NCI-H446 treated with DMSO at 0.1 percent for 48 hours (cell line): ENCODE measurements around the gene HEMK1.

Experiments used
- DNase-seq: peaks from one replicate; lab custom pipeline; 2025; lab: John Stamatoyannopoulos, UW

Gene HEMK1

DNA sequence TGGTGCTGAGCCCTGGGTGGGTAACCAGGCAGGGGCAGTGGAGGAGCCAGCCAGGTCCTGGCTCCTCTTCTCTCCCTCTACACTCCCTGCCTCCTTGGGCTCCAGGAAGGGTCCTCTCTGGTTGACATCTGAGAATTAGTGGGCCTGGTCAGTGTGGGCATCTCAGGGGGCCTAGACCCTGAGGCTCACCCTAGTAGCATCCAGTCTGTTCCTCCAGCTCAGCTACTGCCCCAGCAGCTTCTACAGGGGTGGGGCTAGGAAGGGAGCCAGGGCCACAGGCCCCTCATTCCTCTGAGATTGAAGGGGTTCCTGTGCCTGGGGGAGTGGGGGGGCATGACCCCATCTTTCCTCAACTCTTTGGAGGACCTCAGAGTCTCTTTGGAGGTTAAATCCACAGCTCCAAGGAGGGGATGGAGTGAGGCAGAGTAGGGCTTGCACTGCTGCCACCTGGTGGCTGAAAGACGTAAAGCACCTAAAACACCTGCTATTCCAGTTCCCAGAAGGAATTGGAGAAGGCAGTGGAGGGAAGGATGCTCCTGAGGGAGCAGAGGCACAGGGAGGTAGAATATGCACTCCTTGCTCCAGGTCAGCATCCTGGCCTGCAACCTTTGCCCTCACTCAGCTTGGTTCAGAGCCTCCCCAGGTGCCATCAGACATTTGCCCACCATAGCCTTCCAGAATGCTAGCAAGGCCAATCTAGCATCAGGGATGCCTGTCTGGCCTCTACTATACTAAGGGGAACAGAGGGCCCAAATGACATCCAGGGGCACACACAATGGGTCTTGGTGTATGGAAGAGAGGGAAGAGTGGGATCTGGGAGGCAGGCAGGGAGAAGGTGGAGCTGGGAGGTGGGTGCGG, 26.9 kb upstream of the HEMK1 start:
- peak; percentile 11 for DNase-seq

DNA sequence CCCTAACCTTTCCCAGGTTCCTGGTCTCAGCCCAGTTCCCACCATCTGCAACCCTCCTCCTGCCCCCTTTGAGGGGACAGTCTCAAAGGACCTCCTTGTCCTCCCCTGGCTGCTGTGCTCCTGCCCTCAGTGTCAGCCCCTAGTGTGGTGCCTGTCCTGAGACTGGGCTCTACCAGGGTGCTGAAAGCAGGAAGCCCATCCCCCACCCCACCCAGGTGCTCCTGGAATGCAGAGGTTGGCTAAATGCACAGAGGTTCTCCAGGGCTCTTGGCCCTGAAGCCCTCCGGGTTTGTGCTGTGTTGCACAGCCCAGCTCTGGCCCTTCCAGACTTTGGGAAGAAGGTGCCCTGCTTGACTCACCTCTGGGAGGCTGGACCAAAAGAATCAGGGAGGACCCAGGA, 23.5 kb upstream of the HEMK1 start:
- no peak for DNase-seq

DNA sequence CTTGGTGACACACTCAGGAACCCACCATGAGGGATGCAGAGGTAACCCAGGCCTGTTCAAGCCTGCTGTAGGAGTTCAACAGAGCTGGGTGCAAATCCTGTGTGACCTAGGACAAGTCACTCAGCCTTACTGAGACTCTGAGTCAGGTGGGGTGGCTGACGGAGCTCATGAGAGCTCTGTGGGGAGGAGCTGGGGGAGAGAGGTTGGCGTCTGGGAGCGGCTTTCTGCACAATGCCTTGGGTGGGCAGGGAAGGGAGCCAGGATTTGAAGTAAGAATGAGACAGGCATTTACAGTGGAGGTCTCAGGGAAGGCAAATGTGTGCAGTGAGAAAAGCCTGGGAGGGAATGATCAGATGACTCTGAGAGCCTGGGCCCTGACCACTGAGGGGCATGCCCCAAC, 20.1 kb upstream of the HEMK1 start:
- DNase-seq = no peak

DNA sequence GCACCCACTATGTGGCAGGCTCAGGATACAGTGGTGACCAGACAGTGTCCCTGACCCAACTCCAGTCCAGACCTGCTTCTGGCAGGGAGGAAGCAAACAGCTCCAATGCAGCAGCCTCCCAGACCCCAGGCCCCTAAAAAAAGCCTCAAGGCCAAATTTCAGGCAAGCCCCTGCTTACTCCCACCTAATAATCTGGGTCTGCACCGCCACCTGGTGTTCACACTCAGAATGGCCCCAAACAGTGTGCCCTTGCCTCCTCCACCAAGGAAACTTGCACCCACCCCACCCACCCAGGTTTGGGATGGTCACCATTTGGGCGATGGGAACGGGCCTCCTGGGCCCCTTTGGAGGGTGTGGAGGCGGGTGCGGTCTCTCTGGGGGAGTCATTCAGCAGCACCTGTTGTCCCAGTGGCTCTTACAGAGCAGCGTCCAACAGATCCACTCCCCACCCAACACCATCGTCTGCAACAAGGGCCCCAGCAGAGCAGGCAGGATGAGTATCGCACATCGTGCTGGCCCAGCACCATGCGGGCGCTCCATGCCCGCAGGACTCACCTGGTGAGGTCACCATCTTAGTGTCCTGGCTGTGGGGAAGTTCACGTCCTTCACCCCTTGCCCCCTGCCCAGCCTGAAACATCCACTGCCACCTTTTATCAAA, 19.1 kb upstream of the HEMK1 start:
- DNase-seq = no peak

DNA sequence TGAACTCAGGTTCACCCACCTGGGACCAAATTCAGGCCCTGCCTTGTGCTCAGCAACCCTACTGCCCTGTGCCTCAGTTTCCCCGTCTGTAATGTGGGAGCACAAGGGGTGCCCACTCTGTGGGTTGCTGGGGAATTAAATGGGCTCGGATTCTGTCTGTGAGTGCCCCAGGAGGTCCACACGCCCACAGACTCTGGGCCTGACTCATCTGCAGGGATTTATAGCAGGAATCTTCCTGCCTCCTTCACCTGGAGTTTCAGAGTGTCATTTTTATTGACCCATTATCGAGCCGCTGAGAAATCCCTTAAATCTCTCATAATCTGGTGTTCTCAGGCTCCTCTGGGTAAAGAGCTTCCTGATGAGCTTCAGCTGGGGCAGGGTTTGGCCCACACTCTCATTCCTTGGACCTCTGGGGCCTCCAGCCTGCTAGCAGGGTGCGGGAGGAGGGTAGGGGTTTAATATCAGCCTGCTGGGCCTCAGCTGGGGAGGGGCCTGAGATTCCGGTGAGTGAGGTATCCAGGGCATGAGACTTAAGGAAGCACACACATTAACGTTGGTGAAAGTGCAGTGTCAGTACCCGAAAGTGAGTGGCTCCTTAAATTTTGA, 18.2 kb upstream of the HEMK1 start:
- no peak for DNase-seq

DNA sequence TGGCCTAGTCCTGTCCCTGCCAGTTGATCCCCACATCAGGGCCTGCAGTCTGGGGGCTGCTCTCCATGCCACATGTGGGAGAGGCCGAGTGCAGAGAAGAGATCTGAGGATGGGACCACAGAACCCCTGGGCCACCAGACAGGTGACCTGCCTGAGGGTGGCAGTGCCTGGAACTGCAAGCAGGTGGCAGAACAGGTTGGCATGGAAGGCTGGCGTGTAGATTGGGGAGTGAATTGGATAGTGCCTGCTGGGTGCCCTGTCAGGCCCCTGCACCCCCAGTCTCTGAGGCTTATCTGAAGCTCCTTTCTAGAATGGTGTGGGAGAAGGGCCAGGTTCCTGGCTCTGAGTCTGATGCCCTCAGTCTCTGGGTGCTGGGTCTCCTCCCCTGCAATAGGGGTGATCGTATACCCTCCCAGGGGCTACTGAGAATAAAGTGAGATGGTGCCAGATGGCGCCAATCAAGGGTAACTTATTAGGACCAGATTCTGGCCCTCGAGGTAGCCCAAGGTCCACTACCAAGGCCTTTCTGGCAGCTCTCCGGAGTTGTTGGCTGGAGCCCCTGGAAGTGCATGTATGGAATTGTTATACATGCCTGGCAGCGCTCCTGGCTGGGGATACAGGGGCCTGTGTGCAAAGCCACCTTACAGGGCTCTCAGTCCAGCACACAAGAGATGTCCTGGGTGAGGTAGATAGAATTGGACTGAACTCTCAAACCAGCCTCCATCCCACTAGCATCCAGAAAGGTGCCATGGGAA, 17.5 kb upstream of the HEMK1 start:
- DNase-seq = no peak

DNA sequence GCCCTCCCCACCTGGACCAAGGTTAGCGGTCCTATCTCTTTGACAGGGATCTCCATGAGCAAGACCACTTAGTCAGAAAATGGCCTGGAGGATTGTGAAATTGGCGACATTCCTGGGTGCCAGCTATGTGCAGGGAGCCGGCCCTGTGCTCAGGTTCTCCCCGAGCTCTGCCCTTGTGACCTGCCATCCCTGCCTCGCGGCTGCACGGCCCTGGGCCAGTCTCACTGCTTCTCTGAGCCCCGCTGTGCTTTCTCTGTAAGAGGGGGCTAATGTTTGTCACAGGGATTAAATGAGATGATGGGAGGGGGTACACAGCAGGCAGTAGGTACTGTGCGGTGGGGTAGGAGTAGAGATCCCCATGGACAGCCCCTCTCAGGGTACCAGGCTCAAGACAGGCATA, 16.7 kb upstream of the HEMK1 start:
- no peak for DNase-seq

DNA sequence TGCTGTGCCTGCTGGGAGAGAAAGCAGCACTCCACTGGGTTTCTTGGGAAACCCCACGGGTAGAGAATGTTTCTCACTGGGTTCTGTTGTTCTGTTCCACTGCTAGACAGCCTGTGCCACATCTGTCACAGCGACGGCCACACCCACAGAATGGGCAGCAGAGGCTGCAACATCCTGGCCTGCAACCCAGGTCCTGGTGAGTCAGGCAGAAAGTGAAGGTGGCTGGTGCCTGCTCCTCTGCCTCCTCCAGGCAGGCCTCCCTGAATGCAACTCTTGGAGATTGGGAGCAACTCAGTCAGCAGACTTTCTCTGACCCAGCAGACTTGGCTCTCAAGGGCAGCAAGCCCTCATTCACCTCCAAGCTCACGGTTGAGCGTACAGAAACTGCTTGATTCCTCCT, 14.8 kb upstream of the HEMK1 start:
- DNase-seq = no peak

DNA sequence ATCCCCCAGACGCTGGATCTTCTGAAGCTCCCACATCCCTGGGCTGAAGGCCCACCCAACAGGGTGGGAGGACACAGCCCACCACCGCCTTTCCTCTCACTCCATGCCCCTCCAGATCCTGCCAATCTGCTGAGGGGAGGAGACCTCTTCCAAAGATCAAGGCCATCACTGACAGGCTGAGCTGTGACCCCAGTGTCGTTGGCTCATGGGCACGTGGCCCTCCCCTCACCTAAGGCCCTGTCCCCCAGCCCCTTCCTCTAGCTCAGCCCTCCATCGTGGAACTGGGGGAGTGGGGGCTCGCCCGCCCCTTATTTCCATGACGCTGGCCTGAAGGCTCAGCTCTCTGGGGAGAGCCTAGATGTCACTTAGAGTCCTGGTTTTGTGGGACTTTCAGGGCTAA, 12.2 kb upstream of the HEMK1 start:
- DNase-seq = no peak

DNA sequence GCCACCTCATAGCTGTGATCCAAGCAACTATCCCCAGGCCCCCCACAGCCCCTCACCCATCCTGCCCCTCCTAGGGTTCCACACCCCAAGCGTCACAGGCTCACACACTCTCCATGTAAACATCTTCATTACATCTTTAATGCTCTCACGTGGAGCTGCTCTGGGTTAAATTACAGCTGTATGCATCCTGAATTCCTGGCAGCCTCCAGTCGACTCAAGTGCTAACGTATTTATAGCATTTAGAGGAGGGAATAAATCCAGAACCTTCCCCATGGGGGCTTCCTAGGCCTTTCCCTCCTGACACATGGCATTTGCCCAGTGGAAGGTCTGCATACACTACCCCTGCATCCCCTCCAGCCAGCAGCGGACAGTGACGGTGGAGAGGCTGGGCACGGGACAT, 11.4 kb upstream of the HEMK1 start:
- DNase-seq = no peak

DNA sequence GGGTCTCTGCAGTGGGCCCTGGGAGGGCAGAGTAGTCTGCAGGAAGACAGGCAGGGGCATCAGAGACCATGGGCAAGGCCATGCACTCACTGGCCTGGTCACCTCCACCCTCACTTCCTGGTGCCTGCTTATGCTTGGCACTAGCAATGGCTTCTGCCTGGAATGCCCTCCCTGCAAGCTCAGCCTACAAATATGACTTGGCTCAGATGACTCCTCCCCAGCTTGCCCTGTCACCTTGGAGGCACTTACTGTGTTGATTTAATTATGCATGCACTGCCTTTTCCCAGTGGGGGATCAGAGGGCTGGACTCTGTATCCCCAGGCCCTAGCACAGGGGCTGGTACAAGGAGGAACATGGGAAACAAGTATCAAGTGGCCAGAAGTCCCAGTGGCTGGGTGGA, 9.6 kb upstream of the HEMK1 start:
- DNase-seq = no peak

DNA sequence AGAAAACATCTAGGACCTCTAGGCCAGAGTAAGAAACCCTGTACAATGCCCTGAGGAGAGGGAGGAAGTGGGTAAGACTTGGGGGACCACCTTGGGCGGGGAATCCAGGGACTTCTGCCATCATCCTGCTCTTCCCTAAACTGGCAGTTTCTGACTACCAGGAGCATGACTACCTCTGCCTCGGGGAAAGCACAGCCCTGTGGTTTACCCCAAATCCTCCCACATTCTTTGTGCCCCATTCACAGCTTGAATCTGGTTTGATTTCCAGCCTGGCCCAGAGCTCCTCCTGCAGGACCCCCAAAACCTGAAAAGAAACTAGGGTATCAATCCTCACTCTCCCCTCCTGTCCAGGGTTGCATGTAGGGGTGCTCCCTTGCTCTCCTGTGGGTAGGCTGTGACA, 6.5 kb upstream of the HEMK1 start:
- DNase-seq = no peak

DNA sequence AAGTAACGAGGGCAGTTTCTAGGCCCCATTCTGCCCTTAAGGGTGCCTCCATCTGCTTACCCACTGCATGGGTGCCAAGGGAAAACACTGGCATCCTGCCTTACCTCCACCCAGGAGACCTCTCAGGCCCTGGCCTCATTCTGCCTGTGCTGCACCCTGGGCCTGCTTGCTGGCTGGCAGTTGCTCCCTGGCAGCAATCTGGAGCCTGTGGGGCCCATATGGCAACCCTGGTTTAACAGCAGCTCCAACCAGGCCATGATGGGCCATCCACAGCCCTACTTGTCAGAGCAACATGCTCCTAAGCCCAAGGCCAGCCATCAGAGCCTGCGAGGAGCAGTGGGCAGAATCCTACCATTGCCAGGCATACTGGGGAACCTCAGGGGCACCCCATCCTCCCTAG, 5.5 kb upstream of the HEMK1 start:
- peak; percentile 64 for DNase-seq

DNA sequence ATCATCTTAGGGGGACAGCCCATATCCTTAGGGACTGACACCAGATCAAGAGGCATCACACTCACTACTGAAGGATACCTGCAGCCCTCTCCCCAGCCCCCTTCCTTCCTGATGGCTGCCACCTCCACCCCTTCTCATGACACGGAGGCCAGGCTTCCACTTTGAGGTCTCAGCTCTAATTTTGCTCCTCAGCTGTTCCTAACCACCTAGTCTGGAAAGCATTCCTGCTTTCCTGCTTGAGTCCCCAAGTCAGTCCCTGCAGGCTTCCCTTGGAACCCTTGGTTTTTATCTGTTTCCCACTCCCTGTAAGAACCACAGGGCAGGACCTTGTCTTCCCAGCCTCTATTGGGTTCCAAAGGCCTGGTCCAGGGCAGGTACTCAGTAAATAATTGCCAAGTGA, 5.0 kb upstream of the HEMK1 start:
- DNase-seq = no peak

DNA sequence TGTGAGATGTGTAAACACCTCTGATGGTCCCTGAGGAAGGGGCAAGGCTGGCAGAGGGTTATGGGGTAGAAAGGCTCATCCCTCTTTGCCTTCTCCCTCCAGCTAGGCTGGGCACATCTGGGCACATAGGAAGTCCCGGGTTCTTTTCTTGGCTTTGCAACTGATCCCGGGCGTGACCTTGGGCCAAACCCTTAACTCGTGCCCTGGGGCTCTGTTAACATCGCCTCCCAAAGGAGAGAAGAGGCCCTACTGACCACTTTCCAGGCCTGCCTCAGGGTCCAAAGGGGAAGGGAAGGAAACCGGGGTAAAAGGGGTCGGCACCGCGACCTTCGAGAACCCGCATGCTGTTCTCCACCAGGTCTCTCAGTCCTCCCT, 2.3 kb upstream of the HEMK1 start:
- DNase-seq = no peak

DNA sequence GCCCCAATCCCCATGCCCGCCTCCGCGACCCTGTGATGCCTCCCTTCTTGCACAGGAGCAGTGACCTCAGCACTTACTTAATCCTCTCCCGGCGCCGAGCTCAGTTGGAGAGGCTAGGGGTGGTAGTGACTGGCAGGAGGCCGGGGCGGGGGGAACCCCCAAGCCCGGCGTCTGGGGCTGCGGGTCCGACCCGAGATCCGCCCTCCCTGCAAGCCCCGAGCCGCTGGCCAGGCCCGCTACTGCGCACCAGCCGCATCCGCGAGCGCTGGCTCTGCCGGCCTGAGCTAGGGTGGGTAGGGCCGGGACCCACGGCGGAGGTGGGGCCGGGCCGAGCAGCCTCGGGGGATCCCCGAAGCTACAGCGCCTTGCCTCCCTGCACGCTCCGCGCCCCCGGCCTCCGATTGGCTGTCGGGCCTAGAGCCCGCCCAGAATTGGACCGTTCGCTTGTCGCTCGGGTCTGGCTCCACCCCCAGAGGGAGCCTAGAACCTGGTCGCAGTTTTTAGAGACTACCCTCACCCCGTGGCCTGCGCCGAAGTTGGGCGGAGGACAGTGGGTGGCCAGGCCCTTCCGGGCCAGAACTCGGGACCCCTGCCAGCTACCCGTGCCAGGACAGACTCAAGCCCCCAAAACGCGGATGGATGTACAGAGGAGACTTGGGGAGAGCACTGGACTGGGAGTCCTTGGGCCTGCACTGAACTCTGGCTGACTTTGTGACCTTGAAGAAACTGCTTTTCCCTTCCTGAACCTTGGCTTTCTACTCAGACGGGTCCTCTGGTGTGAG, 1.7 kb upstream of the HEMK1 start, which contains the start of gene C3orf18:
Gene C3orf18 (minus strand): TSS at position 362 of the 782 bp plus-strand sequence. CDS start 2,048 bp downstream, outside the sequence.
- no peak for DNase-seq

DNA sequence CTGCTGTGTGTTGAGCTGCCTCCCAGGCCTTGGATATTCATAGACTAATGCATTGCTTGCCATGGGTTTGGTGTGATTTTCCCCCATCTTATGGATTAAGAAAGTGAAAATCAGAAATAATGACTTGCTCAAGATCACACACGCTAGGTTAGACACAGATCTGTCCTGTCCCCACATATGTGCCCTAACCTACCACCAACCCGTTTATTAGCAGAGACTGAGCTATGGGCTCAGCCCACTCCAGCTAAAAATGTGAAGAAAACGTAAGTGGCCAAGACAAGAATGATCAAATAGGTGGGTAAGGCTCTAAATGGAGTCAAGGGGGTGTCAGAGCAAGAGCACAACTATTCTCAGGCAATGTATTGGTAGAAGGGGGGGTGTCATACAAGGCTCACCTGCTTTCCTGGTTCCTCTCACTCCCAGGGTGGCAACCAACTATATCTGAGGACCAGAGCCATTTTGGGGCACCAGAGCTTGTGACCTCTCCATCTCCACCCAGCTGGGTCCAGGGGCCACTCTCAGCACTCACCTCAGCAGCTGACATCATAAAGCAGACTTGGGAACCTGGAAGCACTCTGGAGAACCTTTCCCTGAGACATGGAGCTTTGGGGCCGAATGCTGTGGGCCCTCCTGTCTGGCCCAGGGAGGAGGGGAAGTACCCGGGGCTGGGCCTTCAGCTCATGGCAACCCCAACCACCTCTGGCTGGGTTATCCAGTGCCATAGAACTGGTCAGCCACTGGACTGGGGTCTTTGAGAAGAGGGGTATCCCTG, 1.4 kb downstream of the HEMK1 start:
- no peak for DNase-seq

DNA sequence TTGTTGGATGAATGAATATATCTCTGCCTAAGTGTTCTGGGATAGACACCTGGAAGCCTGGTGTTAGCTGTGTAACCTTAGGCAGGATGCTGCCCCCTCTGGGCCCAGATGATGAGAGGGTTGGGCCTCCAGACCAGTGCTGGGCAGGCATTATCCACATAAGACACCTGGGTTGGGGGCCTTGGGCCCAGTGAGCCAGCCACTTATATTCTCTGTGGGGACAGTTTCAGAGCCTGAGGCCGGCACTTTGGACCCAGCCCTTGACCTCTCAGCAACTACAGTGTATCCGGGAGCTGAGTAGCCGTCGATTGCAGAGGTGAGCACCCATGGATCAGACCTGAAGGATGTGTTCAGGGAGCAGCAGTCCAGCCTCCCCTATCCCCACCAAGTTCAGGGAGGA, 2.2 kb downstream of the HEMK1 start:
- no peak for DNase-seq

DNA sequence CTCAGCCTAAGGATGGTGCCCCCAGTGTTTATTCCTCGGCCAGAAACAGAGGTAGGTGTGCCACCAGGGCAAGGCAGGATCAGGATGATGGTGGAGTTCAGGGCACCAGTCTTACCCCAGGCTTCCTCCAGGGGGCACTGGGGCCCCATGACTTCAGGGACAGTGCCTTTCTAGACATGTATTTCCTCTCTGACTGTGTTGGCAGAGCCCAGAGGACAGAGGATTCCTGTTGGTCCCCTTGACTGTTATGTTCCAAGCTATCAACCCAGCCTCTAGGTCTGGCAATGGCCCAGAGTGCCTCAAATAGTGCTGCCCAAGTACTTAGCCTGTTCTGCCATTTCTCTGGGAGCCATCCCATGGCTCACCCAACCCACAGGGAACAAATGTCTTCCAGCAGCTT, 2.8 kb downstream of the HEMK1 start:
- DNase-seq = peak; percentile 19

DNA sequence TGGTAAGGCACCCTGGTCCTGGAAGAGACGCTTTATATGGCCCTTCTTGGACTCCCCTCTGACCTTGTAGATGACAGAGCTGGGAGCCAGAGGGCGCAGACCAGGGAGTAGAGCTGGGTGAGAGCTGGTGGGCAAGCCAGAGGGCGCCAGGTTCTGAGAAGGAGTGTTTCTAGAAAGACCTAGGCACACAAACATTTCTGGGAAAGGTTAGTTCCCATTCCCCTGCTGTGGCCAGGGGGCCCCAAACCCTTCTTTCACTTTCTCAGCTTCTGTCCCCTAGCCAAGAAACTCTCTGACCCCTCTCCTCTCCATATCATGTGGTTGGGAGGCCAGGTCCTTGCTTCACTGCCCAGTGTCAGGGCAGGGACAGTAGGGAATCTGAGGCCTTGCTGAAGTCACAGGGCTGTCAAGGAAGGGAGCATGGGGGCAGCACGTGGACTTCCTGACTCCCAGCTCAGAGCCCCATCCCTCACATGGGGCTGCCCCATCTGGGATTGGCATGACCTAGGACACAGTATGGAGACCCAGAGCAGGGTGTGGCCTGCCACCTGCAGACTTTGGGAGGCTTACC, 3.6 kb downstream of the HEMK1 start:
- no peak for DNase-seq
